ENCODE results near the gene OGFOD2.
"Not testable (repeated sequence)": the region's sequence is repeated elsewhere in the genome, so short reads cannot be mapped to it uniquely, and the experiment has no call there.

OGFOD2 gene

DNA sequence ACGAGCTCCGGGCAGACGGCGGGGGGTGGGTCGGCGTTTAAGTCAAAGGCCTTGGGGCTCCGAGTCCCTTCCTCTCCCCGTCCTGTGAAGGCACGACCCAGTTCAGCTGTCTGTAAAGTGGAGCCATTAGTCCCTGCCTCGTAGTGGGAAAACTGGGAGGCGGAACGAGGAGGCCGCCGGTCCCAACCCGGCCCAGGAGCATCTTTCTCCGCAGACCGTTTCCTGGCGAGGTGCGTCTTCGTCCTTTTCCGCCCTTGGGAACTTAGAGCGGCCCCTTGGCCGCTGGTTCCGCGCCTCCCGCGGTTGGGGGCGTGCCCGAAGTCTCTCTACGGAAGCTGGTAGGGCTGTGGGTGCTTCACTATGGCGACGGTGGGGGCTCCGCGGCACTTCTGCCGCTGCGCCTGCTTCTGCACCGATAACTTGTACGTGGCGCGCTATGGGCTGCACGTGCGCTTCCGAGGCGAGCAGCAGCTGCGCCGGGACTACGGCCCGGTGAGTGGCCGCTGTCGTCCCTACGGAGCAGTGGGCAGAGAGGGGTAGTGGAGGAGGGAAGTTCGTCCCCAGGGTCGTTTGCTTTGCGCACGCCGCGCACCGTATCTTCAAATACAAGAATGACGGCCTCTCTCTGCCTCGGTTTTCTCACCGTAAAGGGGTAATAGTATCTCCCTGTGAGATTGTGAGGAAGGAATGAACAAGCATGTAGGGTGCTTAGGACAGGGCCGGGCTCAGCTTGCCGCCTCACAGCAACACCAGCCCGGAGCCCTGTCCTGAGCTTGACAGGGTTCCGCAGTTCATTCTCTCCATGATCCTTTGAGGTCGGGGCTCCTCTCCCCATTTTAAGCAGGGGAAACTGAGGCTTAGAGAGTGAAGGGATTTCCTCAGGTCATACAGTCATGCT is at the start of gene OGFOD2:
Gene OGFOD2 (plus strand): TSS at position 353 of the 898 bp plus-strand sequence. CDS start 8 bp downstream, at position 361.
- DNase-seq = peak; percentile 94

DNA sequence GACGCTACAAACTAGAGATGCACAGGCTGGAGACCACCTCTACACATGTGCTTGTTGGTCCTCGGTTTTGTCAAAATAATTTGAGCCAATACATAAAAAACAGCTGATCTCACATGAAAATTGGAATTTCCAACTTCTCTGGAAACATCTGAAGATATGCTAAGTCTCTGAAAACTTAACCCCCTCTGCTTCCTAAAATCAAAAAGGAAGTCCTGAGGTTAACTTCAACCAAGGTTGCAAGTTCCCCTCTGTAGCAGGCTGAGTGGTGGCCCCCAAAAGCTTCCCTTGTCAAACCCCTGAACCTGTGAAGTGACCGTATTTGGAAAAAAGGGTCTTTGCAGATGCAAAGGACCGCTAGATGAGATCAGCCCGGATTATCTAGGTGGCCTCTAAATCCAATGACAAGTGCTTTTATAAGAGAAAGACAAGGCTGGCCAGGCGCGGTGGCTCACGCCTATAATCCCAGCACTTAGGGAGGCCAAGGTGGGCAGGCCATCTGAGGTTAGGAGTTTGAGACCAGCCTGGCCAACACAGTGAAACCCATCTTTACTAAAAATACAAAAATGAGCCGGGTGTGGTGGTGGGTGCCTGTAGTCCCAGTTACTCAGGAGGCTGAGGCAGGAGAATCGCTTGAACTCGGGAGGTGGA is 47.2 kb upstream of the OGFOD2 start:
- no peak for DNase-seq

DNA sequence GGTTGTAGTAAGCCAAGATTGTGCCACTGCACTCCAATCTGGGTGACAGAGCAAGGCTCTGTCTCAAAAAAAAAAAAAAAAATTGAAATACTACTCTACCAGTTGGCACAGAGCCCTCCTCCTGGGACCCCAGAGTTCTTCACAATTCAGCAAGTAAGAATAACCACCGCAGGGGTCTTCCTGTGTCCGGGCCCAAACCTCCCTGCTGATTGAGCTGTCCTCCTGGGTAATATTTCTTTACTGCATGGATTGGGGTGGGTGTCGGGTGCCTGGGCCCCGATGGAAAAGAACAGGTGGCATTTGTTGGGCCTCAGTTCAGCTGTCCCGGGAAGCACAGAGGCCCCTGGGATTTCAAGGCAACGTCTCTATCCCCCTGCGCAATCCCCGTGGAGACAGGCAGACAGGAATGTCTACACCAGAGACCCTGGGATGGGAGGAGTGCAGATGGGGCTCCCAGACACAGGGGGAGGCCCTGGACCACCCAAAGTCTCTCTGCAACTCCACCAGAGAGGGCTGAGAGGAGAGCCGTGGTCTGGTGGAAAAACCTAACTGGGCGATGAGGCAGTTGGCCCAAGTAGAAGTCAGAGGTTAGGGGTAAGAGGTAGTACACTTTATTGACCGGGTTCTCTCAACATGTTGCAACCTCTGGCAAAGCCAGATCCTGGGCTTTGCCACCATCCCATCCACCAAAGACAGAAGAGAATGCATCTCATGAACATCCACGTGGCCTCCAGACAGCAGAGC is 46.5 kb upstream of the OGFOD2 start:
- no peak for DNase-seq

DNA sequence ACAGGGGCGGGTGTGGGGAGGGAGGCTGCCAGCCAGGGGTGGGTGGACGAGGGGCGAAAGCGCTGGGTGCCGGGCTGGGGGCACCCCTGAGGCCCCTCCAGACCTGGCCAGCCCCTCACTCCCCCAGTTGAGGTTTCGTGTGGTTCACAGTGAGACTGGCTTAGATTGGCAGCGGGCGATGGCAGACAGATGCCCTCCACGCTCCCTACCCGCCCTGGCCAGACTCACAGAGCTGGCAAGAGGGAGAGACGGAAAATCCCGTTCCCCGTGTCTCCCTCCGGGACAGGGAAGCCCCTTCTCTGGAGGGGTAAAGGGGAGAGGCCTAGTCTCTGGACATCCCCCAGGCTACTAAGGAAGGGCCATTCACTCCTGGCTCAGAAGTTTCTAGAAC is 45.9 kb upstream of the OGFOD2 start:
- no peak for DNase-seq

DNA sequence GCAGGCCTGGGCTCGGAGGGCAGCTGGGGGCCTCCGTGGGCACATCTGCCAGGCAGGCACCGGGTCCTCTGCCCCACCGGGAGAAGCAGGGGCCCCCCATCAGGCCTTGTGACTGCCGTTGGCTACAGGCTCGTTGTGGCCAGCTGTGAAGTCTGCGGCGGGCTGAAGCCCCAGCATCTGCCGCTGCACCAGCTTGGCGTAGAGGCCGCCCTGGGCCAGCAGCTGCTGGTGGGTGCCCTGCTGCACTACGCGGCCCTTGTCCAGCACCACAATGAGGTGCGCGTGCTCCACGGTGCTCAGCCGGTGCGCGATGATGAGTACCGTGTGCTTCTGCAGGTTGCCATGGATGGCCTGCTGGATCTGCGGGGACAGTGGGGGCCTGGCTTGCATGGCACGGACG is 45.2 kb upstream of the OGFOD2 start:
- no peak for DNase-seq

DNA sequence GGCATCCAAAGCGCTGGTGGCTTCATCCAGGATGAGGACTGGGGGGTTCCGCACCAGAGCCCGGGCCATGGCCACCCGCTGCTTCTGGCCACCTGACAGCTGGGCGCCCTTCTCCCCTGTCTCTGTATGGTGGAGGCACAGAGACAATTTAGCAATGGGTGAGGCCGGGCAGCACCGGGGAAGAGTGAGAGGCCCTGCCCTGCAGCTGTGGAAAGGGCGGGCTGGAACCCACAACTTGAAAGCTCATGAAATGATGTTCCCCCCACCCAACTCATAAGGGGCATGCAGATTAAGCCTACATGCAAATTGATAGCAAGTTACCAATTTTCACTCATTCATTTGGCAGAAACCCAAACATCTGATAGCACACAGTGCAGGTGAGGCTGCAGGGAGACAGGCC is 42.8 kb upstream of the OGFOD2 start:
- DNase-seq = no peak

DNA sequence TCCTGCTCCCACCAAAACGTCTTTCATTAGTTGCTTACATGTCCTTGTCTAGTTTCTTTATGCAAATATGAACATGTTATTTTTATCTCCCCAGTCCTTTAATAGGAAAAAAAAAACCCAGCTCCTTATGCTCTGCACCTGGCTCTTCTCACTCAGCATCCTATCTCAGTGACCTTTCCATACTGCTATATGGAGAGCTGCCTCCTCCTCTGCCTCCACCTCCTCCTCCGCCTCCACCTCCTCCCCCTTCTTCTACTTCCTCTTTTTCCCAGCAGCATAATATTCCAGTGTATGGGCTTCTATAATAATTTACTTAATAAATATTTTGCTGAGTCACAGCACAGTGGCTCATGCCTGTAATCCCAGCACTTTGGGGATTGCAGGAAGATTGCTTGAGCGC is 40.3 kb upstream of the OGFOD2 start:
- no peak for DNase-seq

DNA sequence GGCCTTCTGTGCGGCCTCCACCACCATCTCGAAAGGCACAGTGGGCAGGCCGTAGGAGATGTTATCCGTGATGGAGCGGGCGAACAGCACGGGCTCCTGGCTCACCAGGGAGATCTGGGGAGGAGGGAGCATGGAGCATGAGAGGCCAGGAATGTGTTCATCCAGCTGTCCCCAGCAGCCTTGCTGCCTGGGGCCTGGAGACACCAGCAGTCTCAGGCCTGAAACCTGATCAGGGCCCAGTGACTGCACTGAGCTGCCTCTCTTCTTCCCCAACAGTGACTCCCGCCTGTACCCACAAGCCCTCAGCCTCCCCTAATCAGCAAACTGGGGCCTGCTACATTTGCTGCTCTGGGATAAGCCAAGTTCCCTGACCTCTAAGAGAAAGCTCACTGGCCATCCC is 39.7 kb upstream of the OGFOD2 start:
- DNase-seq = no peak

DNA sequence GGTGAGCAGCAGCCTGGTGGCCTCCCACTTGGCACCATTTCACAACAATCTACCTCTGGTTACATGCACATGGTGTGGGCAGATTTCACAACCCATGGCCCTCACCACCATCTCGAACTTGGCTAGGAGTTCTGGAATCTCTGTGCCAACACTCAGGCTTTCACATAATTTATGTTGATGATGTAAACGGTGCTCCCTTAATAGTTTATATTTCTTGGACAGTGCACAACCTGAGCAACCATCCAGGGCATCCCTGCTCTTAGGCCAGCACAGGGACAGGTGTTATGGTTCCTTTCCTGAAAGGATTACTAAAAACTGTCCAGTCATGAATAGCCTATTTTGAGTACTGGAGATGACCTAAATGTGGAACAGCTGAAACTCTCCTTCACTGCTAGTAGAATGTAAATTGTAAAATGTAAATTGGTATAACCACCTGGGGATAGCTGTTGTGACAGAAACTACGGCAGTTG is 37.4 kb upstream of the OGFOD2 start:
- no peak for DNase-seq

DNA sequence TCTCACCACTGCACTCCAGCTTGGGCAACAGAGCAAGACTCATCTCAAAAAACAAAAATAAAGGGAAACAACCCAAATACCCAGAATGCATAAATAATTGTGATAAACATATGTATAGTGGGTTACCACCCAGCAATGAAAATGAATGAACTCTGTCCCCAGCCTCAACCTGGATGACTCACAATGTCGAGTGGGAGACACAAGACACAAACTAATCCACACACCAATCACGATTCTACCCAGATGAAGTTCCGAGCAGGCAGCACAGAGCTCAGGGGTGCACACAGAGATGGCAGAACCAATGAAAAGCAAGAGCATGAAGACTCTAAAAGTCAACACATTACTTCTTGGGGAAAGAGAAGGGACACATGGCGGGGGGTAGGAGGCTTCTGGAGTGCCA is 35.9 kb upstream of the OGFOD2 start:
- DNase-seq = no peak

DNA sequence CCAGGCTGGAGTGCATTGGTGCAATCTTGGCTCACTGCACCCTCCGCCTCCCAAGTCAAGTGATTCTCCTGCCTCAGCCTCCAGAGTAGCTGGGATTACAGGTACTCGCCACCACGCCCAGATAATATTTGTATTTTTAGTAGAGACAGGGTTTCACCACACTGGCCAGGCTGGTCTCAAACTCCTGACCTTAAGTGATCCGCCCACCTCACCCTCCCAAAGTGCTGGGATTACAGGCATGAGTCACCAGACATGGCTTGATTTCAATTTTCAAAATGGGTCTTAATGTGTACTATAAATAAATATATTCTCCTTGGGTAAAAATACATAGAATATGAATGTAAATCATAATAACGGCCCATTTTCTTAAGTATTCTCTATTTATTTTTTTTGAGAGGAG is 33.7 kb upstream of the OGFOD2 start:
- not testable (repeated sequence) for DNase-seq

DNA sequence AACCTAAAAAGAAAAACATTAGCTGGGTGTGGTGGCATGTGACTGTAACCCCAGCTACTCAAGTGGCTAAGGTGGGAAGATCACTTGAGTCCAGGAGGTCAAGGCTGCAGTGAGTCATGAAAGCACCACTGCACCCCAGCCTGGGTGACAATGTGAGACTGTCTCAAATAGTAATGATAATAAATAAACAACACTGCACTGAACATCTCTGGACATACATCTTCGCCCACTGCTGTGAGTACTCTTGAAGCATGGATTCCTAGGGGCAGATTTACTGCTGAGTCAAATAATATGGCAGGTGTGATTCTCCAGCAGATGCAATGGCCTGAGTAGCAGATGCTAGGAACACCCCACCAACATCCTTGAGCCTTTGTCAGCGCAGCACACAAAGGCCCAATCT is 32.4 kb upstream of the OGFOD2 start:
- DNase-seq = no peak

DNA sequence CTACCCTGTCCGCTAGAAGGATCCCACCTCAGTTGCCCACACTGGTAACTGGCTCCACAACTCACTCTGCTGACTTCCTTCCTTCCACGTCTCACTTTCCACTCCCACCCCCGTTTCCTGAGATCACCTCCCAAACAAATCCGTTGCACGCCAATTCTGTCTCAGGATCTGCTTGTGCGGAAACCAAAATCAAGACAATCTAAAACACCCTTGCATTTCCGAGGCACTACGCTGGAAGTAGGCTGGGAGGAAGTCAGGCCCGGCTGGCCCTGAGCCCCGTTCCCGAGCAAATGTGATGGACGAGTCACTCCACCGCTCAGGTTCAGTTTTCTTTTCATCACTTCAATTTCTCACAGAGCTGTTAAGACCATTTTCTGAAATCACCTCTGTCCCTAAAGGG is 31.8 kb upstream of the OGFOD2 start:
- no peak for DNase-seq

DNA sequence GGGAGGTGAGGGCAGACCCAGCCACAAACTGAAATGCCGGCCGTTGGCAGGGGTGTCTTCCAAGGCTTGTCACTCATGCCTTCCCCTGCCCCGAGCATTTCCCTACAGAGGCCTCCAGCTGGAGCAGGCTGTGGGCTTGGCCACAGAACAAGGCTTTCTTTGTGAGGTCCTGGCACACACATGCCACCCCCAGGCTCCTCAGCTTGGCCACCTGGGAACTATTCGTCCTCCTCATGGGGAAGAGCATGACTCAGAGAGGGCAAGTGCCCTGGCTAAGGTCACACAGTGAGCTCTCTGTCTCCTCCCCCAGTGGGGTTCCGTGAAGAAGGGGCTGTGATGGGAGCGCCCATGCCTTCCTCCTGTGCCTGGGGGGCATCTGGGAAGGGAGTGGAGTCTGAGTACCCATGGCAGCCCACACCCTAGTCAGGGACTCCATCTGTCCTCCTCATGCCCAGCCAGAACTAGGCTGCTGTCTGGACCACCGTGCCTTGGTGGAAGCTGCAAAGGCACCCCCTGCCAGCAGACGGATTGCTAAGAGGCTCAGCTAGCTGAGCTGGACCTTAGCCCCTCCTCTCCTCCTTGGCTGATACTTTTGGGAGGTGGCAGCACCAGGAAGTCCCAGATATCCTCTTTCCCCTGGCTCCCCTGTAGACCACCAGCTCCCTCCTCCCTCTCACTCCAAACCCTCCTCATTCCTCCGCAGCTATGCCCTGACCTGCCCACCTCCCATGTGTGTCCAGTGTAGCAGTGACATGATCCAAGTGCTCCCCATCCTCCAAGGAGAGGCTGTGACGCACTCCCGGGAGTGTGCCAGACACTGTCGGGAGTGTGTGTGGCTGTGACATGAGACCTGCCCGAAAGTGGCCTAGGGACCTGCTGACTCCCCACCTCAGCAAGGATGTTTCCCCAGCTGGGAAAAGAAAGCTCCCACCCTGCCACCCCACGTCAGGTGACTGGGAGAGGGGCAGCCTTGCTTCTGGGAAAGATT is 30.1 kb upstream of the OGFOD2 start:
- DNase-seq = no peak

DNA sequence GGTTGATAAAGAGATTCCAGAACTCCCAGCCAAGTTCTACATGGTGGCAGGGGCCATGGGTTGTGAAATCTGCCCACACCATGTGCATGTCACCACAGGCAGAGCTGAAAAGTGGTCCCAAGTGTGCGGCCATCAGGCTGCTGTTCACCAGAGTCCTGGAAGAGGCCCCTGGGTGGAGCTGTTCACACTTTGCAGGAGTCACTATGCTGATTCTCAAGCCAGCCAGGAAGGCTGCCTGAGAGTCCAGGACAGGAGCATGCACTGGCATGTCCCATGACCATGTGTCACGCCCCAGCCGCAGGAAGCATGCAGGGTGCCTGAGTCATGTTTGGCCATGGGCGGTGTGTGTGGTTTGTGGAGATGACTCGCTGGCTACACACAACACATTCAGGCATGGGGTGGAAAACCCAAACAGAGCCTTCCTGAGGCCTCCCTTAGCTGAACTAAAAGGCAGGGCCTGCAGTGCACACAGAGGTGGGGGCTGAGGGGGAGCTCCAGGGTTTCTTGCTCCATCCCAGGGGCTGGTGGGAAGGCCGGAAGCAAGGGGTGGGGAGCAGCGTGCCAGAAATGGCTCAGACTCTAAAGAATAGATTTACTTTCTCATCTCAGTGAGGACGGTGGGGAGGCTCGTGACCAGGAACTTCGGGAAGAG is 28.2 kb upstream of the OGFOD2 start:
- DNase-seq = no peak

DNA sequence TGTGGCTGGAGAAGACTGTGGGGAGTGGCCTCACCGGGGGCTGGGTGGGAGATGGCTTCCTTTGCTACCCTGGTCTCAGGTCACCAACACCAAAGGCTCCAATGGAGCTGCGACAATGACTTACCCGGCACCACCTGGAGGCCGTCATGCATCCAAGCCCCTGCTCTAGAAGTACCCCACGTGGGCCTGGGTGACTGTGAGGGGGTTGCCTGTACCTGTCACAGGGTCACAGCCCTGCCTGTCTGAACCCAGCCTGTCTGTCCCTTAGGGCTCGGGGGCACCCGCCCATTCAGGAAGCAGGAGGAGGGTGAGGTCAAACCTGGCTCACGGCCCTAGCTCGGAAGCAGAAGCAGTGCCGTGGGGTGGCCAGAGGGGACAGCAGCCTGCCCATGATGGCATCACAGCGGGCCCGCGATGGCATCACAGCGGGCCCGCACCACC is 27.7 kb upstream of the OGFOD2 start:
- DNase-seq = no peak

DNA sequence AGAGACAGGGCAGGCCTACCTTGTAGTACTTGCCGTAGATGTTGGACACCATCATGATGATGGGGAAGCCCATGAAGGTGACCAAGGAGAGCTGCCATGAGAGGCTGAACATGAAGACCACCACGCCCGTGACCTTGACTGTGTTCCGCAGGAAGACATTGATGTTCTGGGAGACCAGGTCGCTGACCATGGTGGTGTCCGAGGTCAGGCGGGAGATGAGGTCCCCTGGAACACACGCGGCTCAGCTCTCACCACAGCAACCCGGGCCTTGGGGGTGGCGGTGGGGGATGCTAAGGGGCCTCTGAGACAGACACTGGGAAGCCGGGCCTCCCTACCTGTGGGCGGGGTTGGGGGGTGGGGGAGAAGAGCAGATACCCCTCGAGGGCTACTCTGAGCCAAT is 26.4 kb upstream of the OGFOD2 start:
- DNase-seq = no peak

DNA sequence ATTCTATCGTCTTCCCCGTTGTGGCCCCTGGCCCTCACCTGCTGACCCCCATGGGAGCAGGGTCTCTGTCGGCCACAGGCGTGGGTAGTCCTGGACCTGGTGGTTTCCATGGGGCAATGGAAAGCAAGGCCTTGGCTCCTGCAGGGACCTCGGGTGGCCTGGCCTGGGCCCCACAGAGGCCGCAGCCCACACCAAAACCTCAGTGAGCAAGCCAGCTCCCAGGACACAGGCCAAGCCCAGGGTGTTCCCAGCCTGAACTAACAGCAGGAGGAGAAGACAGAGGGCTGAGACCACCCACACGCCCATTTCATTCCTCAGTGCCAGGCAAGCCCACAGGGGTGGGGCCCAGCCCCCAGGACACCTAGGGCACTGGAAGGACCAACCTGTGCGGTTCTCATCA is 25.6 kb upstream of the OGFOD2 start:
- no peak for DNase-seq

DNA sequence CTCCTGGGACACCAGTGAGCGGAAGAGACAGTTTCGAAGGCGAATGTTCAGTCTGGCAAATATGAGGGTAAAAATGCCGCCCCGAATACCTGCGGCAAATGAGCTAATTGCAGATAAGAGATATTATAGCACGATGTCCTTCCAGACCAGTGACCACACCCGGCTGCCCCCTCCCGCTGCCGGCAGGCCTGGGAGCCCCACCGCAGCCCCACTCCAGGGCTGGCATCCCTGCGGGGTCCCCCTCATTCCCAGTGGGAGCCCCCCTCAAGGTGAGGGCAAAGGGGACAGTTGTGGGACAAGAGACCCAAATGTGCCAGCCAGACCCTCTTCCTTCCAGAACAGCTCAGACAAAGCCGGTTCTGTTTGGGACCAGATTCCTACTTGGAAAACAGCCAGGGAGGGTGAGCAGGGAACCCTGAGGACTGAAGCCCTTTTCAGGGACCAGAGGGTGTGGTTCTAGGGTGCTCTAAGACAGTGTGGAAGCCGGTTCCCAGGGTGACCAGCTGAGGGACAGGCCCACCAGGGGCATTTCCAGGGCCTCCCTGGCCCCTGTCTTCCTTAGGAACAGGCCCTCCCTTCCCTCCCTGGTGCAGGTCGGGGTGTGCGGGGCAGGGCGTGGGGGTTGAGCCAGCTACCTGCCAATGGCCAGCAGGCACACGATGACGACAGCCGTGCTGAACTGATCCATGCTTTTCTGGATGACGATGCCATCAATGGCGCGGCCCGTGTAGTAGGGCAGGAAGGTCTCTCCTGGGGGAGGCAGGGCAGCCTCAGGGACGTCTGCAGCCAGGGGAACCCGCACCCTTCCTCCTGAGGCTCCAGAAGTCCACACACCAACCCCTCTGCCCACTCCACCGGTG is 25.0 kb upstream of the OGFOD2 start:
- no peak for DNase-seq

DNA sequence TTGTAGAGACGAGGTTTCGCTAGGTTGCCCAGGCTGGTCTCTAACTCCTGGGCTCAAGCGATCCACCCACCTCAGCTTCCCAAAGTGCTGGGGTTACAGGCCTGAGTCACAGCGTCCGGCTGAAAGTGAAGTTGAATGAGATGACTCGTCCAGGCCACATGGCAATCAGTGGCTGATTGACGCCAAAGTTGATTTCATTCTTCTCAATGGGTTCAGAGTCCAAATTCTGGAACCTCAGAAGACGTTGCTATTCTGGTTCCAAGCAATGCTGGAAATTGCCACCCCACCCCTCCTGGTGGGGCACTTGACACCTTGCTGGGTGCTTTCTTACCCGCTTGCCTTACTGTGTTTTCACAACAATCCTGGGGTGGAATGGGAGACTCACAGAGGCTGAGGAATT is 23.6 kb upstream of the OGFOD2 start:
- DNase-seq = no peak

Data from NCI-H774 (cell line).